ENCODE measurements around the gene KCNK4. TPM values are rescaled to one million over a fixed set of nuclear protein-coding genes. Genes with fewer than 3 reads are reported as not detected.

The KCNK4 gene
- total and polyA plus RNA-seq, 2 of the 13 experiments (the other 11 are each of a cell fraction or from before 2014, with no cell fraction given): not detected

GRCh38 chr11:64284048-64284961 is 6.8 kb upstream of the KCNK4 start, which contains the start of gene BAD (continued):
- TF ChIP-seq MAFK (conservative IDR thresholded peaks at IDR 0.05 in 1 of 2, IDR thresholded peaks at IDR 0.05 in 1 of 2; ENCODE audit: low read length in 2 of 2): no peak
- TF ChIP-seq ZNF10 (CRISPR knock-in tag; IDR thresholded peaks at IDR 0.05; ENCODE audit: borderline replicate concordance, low read depth): no peak
- no peak; the same call in 1 of the 2 replicates for TF ChIP-seq GABPA (IDR thresholded peaks at IDR 0.05; ENCODE audit: low read depth, low read length)
- TF ChIP-seq GABPA (CRISPR knock-in tag; IDR thresholded peaks at IDR 0.05; ENCODE audit: low read depth): peak; percentile 56; the same call in 1 of the 2 replicates
- TF ChIP-seq, protein P1, sequence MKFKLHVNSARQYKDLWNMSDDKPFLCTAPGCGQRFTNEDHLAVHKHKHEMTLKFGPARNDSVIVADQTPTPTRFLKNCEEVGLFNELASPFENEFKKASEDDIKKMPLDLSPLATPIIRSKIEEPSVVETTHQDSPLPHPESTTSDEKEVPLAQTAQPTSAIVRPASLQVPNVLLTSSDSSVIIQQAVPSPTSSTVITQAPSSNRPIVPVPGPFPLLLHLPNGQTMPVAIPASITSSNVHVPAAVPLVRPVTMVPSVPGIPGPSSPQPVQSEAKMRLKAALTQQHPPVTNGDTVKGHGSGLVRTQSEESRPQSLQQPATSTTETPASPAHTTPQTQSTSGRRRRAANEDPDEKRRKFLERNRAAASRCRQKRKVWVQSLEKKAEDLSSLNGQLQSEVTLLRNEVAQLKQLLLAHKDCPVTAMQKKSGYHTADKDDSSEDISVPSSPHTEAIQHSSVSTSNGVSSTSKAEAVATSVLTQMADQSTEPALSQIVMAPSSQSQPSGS (CRISPR knock-in tag; IDR thresholded peaks at IDR 0.05): no peak
- no peak for TF ChIP-seq SUZ12 (IDR thresholded peaks at IDR 0.05; ENCODE audit: low read depth, low read length)
- TF ChIP-seq SMAD9 (CRISPR knock-in tag; IDR thresholded peaks at IDR 0.05): no peak
- TF ChIP-seq AKAP8 (CRISPR knock-in tag; IDR thresholded peaks at IDR 0.05): no peak; the same call in 1 of the 2 replicates
- TF ChIP-seq MAFF (IDR thresholded peaks at IDR 0.05; ENCODE audit: low read depth, low read length): no peak
- peak; percentile 37 for TF ChIP-seq ZNF883 (CRISPR knock-in tag; IDR thresholded peaks at IDR 0.05; ENCODE audit: not compliant biosample characterization)
- no peak for TF ChIP-seq MEIS2 (CRISPR knock-in tag; IDR thresholded peaks at IDR 0.05)
- TF ChIP-seq MED8 (CRISPR knock-in tag; IDR thresholded peaks at IDR 0.05; ENCODE audit: insufficient replicate concordance): no peak
- TF ChIP-seq ZNF598 (CRISPR knock-in tag; IDR thresholded peaks at IDR 0.05; ENCODE audit: borderline replicate concordance): no peak
- TF ChIP-seq HCFC1 (IDR thresholded peaks at IDR 0.05; ENCODE audit: low read depth, low read length): no peak
- no peak for TF ChIP-seq NFE2L1 (CRISPR knock-in tag; IDR thresholded peaks at IDR 0.05; ENCODE audit: borderline replicate concordance)
- TF ChIP-seq ZSCAN29 (CRISPR knock-in tag; conservative IDR thresholded peaks at IDR 0.05): peak; percentile 44; the same call in 1 of the 2 replicates
- TF ChIP-seq ZNF207 (IDR thresholded peaks at IDR 0.05; ENCODE audit: borderline replicate concordance): no peak
- no peak for TF ChIP-seq HOXA7 (CRISPR knock-in tag; IDR thresholded peaks at IDR 0.05)
- TF ChIP-seq SP140L (CRISPR knock-in tag; IDR thresholded peaks at IDR 0.05; ENCODE audit: borderline replicate concordance): no peak
- no peak for TF ChIP-seq ZBTB7B (CRISPR knock-in tag; IDR thresholded peaks at IDR 0.05)
- TF ChIP-seq MATR3 (CRISPR knock-in tag; IDR thresholded peaks at IDR 0.05): no peak
- no peak for TF ChIP-seq TP53 (CRISPR knock-in tag; conservative IDR thresholded peaks at IDR 0.05)
- TF ChIP-seq HMGA1 (CRISPR knock-in tag; conservative IDR thresholded peaks at IDR 0.05): no peak
- TF ChIP-seq ZNF605 (CRISPR knock-in tag; IDR thresholded peaks at IDR 0.05): 0 out of 2 replicates have a peak, but pooled peaks have one; percentile 0
- TF ChIP-seq MXI1 (IDR thresholded peaks at IDR 0.05; ENCODE audit: borderline replicate concordance, low read depth, low read length): peak; percentile 87; the same call in 2 of the 3 replicates
- no peak for TF ChIP-seq ZKSCAN8 (CRISPR knock-in tag; IDR thresholded peaks at IDR 0.05; ENCODE audit: borderline replicate concordance)
- TF ChIP-seq ZNF501 (CRISPR knock-in tag; IDR thresholded peaks at IDR 0.05): peak; percentile 56; the same call in 1 of the 2 replicates
- TF ChIP-seq ZNF274 (CRISPR knock-in tag; IDR thresholded peaks at IDR 0.05): no peak; the same call in 1 of the 2 replicates
- no peak for TF ChIP-seq EP300 (IDR thresholded peaks at IDR 0.05; ENCODE audit: low read depth in 2 of 2, low read length in 2 of 2)
- no peak for TF ChIP-seq EP300 (CRISPR knock-in tag; IDR thresholded peaks at IDR 0.05; ENCODE audit: borderline replicate concordance)
- no peak for TF ChIP-seq ZNF569 (CRISPR knock-in tag; IDR thresholded peaks at IDR 0.05; ENCODE audit: borderline replicate concordance)
- TF ChIP-seq MBD4 (IDR thresholded peaks at IDR 0.05; ENCODE audit: borderline replicate concordance, low read length): no peak

All from HepG2 (cell line).